T-helper 9 cell (primary cell): ENCODE data around the gene CYP2C19.
"Not testable (repeated sequence)": the region's sequence is repeated elsewhere in the genome, so short reads cannot be mapped to it uniquely, and the experiment has no call there.

ENCODE experiments used
- DNase-seq: peaks from one replicate; pipeline ENCODE4 v3.0.0-alpha.2; 2020

Gene CYP2C19

GRCh38 chr10:94889123-94889522 lies 126.6 kb downstream of the CYP2C19 start:
- DNase-seq = no peak

- DNase-seq = no peak
Observed at GRCh38 chr10:94890264-94891022, 128.0 kb downstream of the CYP2C19 start.

- not testable (repeated sequence) for DNase-seq
Observed at GRCh38 chr10:94898414-94898813, 135.9 kb downstream of the CYP2C19 start.

GRCh38 chr10:94902080-94902479 lies 139.6 kb downstream of the CYP2C19 start:
- DNase-seq = no peak

- DNase-seq = no peak
Observed at GRCh38 chr10:94902570-94902969, 140.1 kb downstream of the CYP2C19 start.
